B cell (primary cell): Measurements from ENCODE around the gene TCTN3. TPM values are rescaled to one million over a fixed set of nuclear protein-coding genes. Genes with fewer than 3 reads are reported as not detected.

Source experiments
- ATAC-seq: fragments of 200-7000 bp; cut with Tn5 transposase; one replicate; pipeline ENCODE4 v1.10.0; 2021; ENCODE audit warnings: low read depth, mild to moderate bottlenecking, moderate number of reproducible peaks, moderate library complexity
- CTCF ChIA-PET: fragments of 350-600 bp; sonication (Branson Sonifier 250); formaldehyde crosslinking; loops from one replicate; lab custom pipeline; 2021; ENCODE audit warnings: antibody characterized with exemption, inconsistent platforms; lab: Charles Lee
- POLR2A ChIA-PET: fragments of 350-600 bp; sonication (Branson Sonifier 250); formaldehyde crosslinking; loops from one replicate; lab custom pipeline; 2021; ENCODE audit warnings: antibody characterized with exemption; lab: Charles Lee
- DNase-seq: peaks from one replicate; pipeline ENCODE4 v3.0.0; 2013
- H2AFZ ChIP-seq: 2 replicates; pipeline ENCODE4 v1.6.1; 2012; ENCODE audit warnings: mild to moderate bottlenecking, low read depth, low read length; ENCODE audit not compliant: insufficient read depth, poor library complexity, severe bottlenecking
- H3K27ac ChIP-seq, 2 donors: 1 replicate in 1 of 2; 2 replicates in 1 of 2; pipeline ENCODE4 v1.5.1; 2012 to 2013; ENCODE audit warnings: low read length in 2 of 2, mild to moderate bottlenecking in 2 of 2, moderate library complexity in 1 of 2
- H3K27me3 ChIP-seq, 4 experiments: fragments of 200-600 bp in 1 of 4; sonication (generic) in 1 of 4; replicated peaks in 1 of 4; 1 replicate in 2 of 4; 2 replicates in 2 of 4; pipeline versions ENCODE4 v1.6.1 to v1.7.0; 2013 to 2016; ENCODE audit warnings: low read length in 3 of 4, mild to moderate bottlenecking in 2 of 4, mixed read lengths in 1 of 4, moderate library complexity in 1 of 4; ENCODE audit not compliant: insufficient read depth in 4 of 4, control insufficient read depth in 3 of 4; ENCODE audit errors: control extremely low read depth in 1 of 4
- H3K36me3 ChIP-seq, 2 experiments: replicated peaks in 1 of 2; 1 replicate in 1 of 2; 2 replicates in 1 of 2; pipeline versions ENCODE4 v1.6.1 to v1.7.1; 2013; ENCODE audit warnings: low read length in 1 of 2; ENCODE audit not compliant: insufficient read depth in 2 of 2, control insufficient read depth in 1 of 2; ENCODE audit errors: control extremely low read depth in 1 of 2, extremely low read depth in 1 of 2
- H3K4me1 ChIP-seq, 2 donors: fragments of 200-600 bp in 1 of 2; sonication (generic) in 1 of 2; 1 replicate in 1 of 2; 2 replicates in 1 of 2; pipeline versions ENCODE4 v1.5.1 to v1.6.1; 2013 to 2017; ENCODE audit warnings: low read length in 2 of 2; ENCODE audit not compliant: control insufficient read depth in 2 of 2, insufficient read depth in 2 of 2
- H3K4me2 ChIP-seq: replicated peaks from 2 replicates; pipeline ENCODE3; 2012; ENCODE audit warnings: mild to moderate bottlenecking, low read depth, low read length; ENCODE audit not compliant: poor library complexity, severe bottlenecking
- H3K4me3 ChIP-seq, 5 experiments: fragments of 200-600 bp in 1 of 5; sonication (generic) in 1 of 5; 1 replicate in 3 of 5; 2 replicates in 2 of 5; pipeline versions ENCODE4 v1.5.1 to v1.7.0; 2011 to 2016; ENCODE audit warnings: low read length in 4 of 5, mild to moderate bottlenecking in 4 of 5, low read depth in 2 of 5, control low read depth in 1 of 5, moderate library complexity in 1 of 5; ENCODE audit not compliant: insufficient read depth in 1 of 5; ENCODE audit errors: control extremely low read depth in 1 of 5, extremely low read depth in 1 of 5
- H3K79me2 ChIP-seq: fragments of 200-600 bp; sonication (generic); one replicate; pipeline ENCODE4 v1.6.0; 2016; ENCODE audit warnings: low read length; ENCODE audit not compliant: control insufficient read depth, insufficient read depth
- H3K9ac ChIP-seq: fragments of 200-600 bp; sonication (generic); 2 replicates; pipeline ENCODE4 v1.6.1; 2017; ENCODE audit warnings: mild to moderate bottlenecking, low read length, moderate library complexity
- H3K9me3 ChIP-seq, 3 donors: one replicate each; pipeline versions ENCODE4 v1.6.1 to v1.7.1; 2013; ENCODE audit warnings: low read length in 2 of 3; ENCODE audit not compliant: control insufficient read depth in 2 of 3, insufficient read depth in 1 of 3; ENCODE audit errors: control extremely low read depth in 1 of 3
- H4K20me1 ChIP-seq: 2 replicates; pipeline ENCODE4 v1.6.0; 2012; ENCODE audit warnings: mild to moderate bottlenecking, low read length; ENCODE audit not compliant: insufficient read depth, control insufficient read depth, poor library complexity, severe bottlenecking
- H3K27ac Mint-ChIP-seq: one replicate; pipeline ENCODE4 v1.8.0; 2021; ENCODE audit warnings: mixed read lengths
- H3K27me3 Mint-ChIP-seq: one replicate; pipeline ENCODE4 v1.8.0; 2021; ENCODE audit warnings: mixed read lengths
- H3K4me1 Mint-ChIP-seq: one replicate; pipeline ENCODE4 v1.8.0; 2021; ENCODE audit warnings: mixed read lengths
- H3K4me3 Mint-ChIP-seq: one replicate; pipeline ENCODE4 v1.8.0; 2021; ENCODE audit warnings: mixed read lengths
- H3K9me3 Mint-ChIP-seq: one replicate; pipeline ENCODE4 v1.8.0; 2022; ENCODE audit warnings: mixed read lengths; ENCODE audit not compliant: insufficient read depth
- EZH2 ChIP-seq: IDR thresholded peaks from 2 replicates; pipeline ENCODE4 v1.6.1; 2012; ENCODE audit warnings: borderline replicate concordance, low read depth, mild to moderate bottlenecking, moderate library complexity, low read length; ENCODE audit not compliant: insufficient read depth, poor library complexity, severe bottlenecking
- WGBS: methylation state at CpG from one replicate; pipeline ENCODE4 v1.1.5; 2013; ENCODE audit warnings: missing lambda C conversion rate; ENCODE audit not compliant: insufficient coverage; 5-methylcytosine and 5-hydroxymethylcytosine counted together
- intact Hi-C: fragments of 100-400 bp; cut with micrococcal nuclease; formaldehyde crosslinking; loops from one replicate; pipeline ENCODE4 v1.10.0; 2022
- polyA plus RNA-seq: library from polyadenylated mRNA; depleted of rRNA; stranded (reverse); fragments of >200 nt; gene quantifications from 2 replicates; pipeline ENCODE4 v1.2.3, GENCODE V29; 2012
- total RNA-seq, 2 donors: library from RNA; stranded (reverse); fragments of 120-200 nt in 1 of 2; gene quantifications; 1 replicate in 1 of 2; 2 replicates in 1 of 2; pipeline versions ENCODE4 v1.2.3 to v1.2.4, GENCODE V29; 2013 to 2022
- TF ChIP-seq, protein P1 (sequence below): fragments of 200-600 bp; IDR thresholded peaks from one replicate; pipeline ENCODE4 v1.8.0; 2022; ENCODE audit warnings: antibody characterized with exemption, mild to moderate bottlenecking

Gene TCTN3
- total and polyA plus RNA-seq, 2 donors (not counting 1 experiment from before 2014, with no cell fraction given): 16.9 to 34.1 TPM

DNA sequence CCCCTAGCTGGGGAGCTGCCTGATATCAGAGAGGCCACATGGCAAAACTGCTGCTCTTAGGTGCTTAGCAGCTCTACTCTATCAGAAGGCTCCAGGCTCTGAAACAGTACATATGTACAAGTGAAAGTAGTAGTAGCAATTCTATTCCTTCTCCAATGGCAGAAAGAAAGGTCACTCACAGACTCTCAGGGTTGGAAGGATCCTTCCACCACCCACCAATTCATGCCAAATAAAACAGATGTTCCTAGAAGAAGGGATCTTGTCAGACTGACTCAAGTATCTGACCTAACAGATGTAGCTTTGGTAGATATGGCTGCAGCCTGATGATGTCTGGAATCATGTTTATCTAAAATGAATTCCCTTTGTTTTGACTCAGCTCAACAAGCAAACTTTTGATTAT lies 29.2 kb downstream of the TCTN3 start:
- no peak for ATAC-seq
- H3K27ac Mint-ChIP-seq: no peak overlapping the region
- intact Hi-C loops: no loop called here

DNA sequence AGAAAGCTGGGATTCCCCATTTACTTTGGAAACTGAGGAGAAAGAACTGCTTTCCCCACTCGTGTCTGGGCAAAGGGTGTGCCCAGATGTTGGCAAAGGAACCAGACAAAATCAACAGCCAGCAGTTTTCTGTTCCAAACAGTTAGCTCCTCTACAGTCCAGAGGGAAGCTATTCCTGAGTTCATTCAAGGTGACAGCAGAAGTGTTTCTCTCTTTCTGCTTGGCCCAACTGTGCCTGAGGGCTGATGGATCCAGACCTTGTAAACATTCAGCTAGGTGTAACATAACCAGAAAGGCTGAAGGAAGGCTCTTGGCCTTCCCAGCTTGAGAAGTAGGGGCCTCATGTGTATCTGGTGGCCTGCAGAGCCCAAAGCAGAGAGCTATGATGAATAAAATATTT lies 30.2 kb downstream of the TCTN3 start:
- Histone ChIP-seq H3K9ac (no peak overlapping the region), H2AFZ (no peak overlapping the region), H3K9me3 (no peaks in the 10 kb centered on the region), H3K79me2 (no peaks in the 10 kb centered on the region), H3K27ac (no peak overlapping the region), H4K20me1 (no peaks in the 10 kb centered on the region), H3K4me2 (no peak overlapping the region), H3K4me3 (no peak overlapping the region), H3K36me3 (peaks cover 3 to 5% of the 10 kb centered on the region in 2 experiments), H3K27me3 (no peaks in the 10 kb centered on the region), H3K4me1 (no peaks in the 10 kb centered on the region)
- Mint-ChIP-seq H3K4me1 (no peaks in the 10 kb centered on the region), H3K4me3 (no peak overlapping the region), H3K27ac (no peak overlapping the region), H3K9me3 (no peaks in the 10 kb centered on the region), H3K27me3 (no peaks in the 10 kb centered on the region)
- ChIA-PET CTCF (interaction anchor here (0.7 to 1.4 kb wide), 2 partner anchors 202 to 993 kb away, joined by 3 read pairs; no protein-coding TSS in a partner anchor), POLR2A (no interaction called here)
- DNase-seq (no peak), ATAC-seq (no peak)
- TF ChIP-seq, protein P1, sequence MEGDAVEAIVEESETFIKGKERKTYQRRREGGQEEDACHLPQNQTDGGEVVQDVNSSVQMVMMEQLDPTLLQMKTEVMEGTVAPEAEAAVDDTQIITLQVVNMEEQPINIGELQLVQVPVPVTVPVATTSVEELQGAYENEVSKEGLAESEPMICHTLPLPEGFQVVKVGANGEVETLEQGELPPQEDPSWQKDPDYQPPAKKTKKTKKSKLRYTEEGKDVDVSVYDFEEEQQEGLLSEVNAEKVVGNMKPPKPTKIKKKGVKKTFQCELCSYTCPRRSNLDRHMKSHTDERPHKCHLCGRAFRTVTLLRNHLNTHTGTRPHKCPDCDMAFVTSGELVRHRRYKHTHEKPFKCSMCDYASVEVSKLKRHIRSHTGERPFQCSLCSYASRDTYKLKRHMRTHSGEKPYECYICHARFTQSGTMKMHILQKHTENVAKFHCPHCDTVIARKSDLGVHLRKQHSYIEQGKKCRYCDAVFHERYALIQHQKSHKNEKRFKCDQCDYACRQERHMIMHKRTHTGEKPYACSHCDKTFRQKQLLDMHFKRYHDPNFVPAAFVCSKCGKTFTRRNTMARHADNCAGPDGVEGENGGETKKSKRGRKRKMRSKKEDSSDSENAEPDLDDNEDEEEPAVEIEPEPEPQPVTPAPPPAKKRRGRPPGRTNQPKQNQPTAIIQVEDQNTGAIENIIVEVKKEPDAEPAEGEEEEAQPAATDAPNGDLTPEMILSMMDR: no peak
- TF ChIP-seq EZH2: no peak
- intact Hi-C loops: no loop called here
- WGBS: 82% methylated on average over 1 of the region's 1 CpG

More for the DNA sequence above, 29.2 kb downstream of the TCTN3 start:
- Histone ChIP-seq H3K27me3 (no peaks in the 10 kb centered on the region), H3K4me1 (no peaks in the 10 kb centered on the region), H3K27ac (no peak overlapping the region), H3K9ac (no peak overlapping the region), H3K4me2 (no peak overlapping the region), H2AFZ (no peak overlapping the region), H4K20me1 (no peaks in the 10 kb centered on the region), H3K9me3 (no peaks in the 10 kb centered on the region), H3K4me3 (no peak overlapping the region), H3K36me3 (peaks cover 3 to 5% of the 10 kb centered on the region in 2 experiments), H3K79me2 (no peaks in the 10 kb centered on the region)
- ChIA-PET POLR2A (no interaction called here), CTCF (no interaction called here)
- Mint-ChIP-seq H3K4me3 (no peak overlapping the region), H3K27me3 (no peaks in the 10 kb centered on the region), H3K9me3 (no peaks in the 10 kb centered on the region), H3K4me1 (no peaks in the 10 kb centered on the region)
- no peak for TF ChIP-seq EZH2
- TF ChIP-seq, protein P1: no peak
- no peak for DNase-seq
